ENCODE results near the gene SLC29A3.

The SLC29A3 gene

DNA sequence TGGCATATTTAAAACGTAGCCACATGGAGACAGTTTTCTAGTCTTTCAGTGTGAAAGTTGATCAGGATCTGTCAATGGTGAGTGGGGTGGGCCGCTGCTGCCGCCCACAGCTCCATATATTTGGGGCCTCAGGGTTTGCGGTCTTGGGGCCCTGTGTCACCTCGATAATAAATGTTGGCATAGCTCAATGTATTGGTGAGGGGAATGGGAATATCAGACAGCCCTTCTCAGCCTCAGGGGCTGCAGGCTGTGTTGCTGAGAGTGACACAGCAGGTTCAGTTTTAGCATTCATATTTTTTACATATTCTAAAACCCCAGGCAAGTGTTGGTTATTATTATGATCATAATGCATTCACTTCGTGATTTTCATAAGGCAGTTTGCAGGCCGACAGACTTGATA lies 82.9 kb downstream of the SLC29A3 start:
- TF ChIP-seq, protein P1, sequence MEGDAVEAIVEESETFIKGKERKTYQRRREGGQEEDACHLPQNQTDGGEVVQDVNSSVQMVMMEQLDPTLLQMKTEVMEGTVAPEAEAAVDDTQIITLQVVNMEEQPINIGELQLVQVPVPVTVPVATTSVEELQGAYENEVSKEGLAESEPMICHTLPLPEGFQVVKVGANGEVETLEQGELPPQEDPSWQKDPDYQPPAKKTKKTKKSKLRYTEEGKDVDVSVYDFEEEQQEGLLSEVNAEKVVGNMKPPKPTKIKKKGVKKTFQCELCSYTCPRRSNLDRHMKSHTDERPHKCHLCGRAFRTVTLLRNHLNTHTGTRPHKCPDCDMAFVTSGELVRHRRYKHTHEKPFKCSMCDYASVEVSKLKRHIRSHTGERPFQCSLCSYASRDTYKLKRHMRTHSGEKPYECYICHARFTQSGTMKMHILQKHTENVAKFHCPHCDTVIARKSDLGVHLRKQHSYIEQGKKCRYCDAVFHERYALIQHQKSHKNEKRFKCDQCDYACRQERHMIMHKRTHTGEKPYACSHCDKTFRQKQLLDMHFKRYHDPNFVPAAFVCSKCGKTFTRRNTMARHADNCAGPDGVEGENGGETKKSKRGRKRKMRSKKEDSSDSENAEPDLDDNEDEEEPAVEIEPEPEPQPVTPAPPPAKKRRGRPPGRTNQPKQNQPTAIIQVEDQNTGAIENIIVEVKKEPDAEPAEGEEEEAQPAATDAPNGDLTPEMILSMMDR (IDR thresholded peaks at IDR 0.05; ENCODE audit: extremely low read depth, missing control alignments), result no peak
- no peak for DNase-seq (ENCODE audit: low spot score)

GRCh38 chr10:71404503-71405295 lies 85.6 kb downstream of the SLC29A3 start:
- DNase-seq (ENCODE audit: low spot score), result no peak
- TF ChIP-seq, protein P1 (IDR thresholded peaks at IDR 0.05; ENCODE audit: extremely low read depth, missing control alignments), result no peak

- DNase-seq (ENCODE audit: low spot score), result no peak
- TF ChIP-seq, protein P1 (IDR thresholded peaks at IDR 0.05; ENCODE audit: extremely low read depth, missing control alignments), result no peak
These were observed 87.8 kb downstream of the SLC29A3 start for GRCh38 chr10:71406878-71407277.

DNA sequence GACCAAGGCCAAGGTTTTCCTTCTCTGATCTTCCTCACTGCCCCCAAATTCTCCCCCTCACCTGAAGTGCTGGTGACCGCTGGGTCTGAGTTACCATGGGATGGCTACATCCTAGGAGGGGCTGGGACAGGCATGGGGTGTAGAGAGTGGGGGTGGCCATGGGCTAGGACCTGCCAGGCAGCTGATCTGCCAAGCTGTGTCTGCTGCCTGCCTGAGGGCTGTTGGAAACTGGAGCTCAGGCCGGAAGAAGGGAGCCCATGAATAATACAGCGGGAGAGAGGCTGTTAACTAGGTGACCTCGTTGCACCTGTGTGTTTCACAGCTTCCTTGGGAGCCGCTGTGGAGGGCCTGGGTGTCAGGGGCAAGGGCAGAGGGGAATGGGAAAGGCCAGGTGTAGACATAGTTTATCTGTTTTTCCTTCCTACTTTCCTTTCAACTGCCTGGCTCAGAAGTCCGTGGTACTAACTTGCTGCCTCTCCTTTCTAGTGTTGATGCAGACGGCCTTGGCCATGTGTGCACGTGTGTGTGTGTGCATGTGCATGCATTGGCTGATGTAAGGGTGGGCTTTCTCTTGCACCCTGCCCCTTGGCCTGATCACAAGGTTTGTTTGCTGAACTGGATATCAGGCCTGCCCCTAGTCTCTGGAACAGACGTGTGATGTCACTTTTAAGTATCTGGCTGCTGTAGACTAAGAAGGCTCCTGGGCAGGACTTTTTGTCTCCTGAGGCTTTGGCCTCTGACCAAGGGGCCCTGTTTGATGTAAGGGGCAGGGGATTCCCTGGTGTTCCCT lies 89.6 kb downstream of the SLC29A3 start:
- TF ChIP-seq, protein P1 (IDR thresholded peaks at IDR 0.05; ENCODE audit: extremely low read depth, missing control alignments), result no peak

DNA sequence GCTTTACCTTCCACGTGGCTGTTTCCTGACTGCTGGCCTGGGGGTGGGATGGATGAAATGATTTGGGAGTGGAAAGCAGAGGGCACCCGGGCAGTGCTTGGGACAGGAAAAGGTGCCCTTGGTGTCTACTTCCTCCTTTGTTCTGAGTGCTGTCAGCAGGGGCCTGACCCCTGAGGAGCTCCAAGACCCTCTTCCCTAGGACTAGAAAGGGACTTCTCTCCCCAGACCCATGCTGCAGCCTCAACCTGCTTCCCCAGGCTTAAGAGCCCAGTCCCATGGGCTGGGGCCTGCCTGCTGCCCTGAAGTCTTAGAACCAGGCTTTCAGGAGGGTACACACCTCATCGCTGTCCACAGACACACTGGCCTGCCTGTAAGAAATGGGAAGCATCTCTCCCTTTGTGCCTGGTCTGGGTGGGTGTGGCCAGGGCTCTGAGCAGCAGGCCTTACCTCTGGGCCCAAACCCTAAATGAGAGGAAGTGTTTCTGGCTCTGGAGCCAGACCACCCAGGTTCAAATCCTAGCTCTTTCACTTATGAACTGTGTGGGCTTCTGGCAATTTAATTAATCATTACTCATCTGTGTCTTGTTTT lies 90.6 kb downstream of the SLC29A3 start:
- no peak for DNase-seq (ENCODE audit: low spot score)

More for the DNA sequence above, 89.6 kb downstream of the SLC29A3 start:
- no peak for DNase-seq (ENCODE audit: low spot score)

More for the DNA sequence above, 90.6 kb downstream of the SLC29A3 start:
- TF ChIP-seq, protein P1 (IDR thresholded peaks at IDR 0.05; ENCODE audit: extremely low read depth, missing control alignments), result no peak

Data from GM20000 (cell line).